NCI-H1694 (cell line): ENCODE data around the gene RBMS1.

Experiments
- DNase-seq: peaks from one replicate; lab custom pipeline; 2025; lab: John Stamatoyannopoulos, UW

The RBMS1 gene

GRCh38 chr2:160252278-160252887 lies 241.2 kb downstream of the RBMS1 start:
- DNase-seq = no peak

- no peak for DNase-seq
Observed at GRCh38 chr2:160251569-160251968, 242.0 kb downstream of the RBMS1 start.

GRCh38 chr2:160249876-160250275 lies 243.7 kb downstream of the RBMS1 start:
- no peak for DNase-seq

- no peak for DNase-seq
Observed at GRCh38 chr2:160247296-160248035, 246.1 kb downstream of the RBMS1 start.

- no peak for DNase-seq
Observed at GRCh38 chr2:160246356-160246755, 247.3 kb downstream of the RBMS1 start.

GRCh38 chr2:160245614-160246155 lies 247.9 kb downstream of the RBMS1 start:
- no peak for DNase-seq

- DNase-seq = no peak
Observed at GRCh38 chr2:160242893-160243564, 250.6 kb downstream of the RBMS1 start.

GRCh38 chr2:160241251-160242137 lies 252.1 kb downstream of the RBMS1 start:
- no peak for DNase-seq

GRCh38 chr2:160239436-160239835 lies 254.2 kb downstream of the RBMS1 start:
- DNase-seq = no peak

GRCh38 chr2:160238392-160238791 lies 255.2 kb downstream of the RBMS1 start:
- no peak for DNase-seq

- no peak for DNase-seq
Observed at GRCh38 chr2:160232905-160233475, 260.6 kb downstream of the RBMS1 start.

GRCh38 chr2:160229591-160229990 lies 264.0 kb downstream of the RBMS1 start:
- no peak for DNase-seq

- DNase-seq = no peak
Observed at GRCh38 chr2:160228141-160228917, 265.3 kb downstream of the RBMS1 start.

GRCh38 chr2:160227293-160227915 lies 266.2 kb downstream of the RBMS1 start:
- DNase-seq = no peak

- DNase-seq = no peak
Observed at GRCh38 chr2:160226367-160226766, 267.2 kb downstream of the RBMS1 start.

- DNase-seq = no peak
Observed at GRCh38 chr2:160225722-160226121, 267.9 kb downstream of the RBMS1 start.

- no peak for DNase-seq
Observed at GRCh38 chr2:160224507-160224906, 269.1 kb downstream of the RBMS1 start.

GRCh38 chr2:160224060-160224459 lies 269.5 kb downstream of the RBMS1 start:
- DNase-seq = no peak

GRCh38 chr2:160223560-160223959 lies 270.0 kb downstream of the RBMS1 start:
- no peak for DNase-seq

GRCh38 chr2:160222546-160223283 lies 270.9 kb downstream of the RBMS1 start:
- no peak for DNase-seq
